Epithelial cell of prostate (primary cell): ENCODE results near the gene CRYGA.
"Not testable (repeated sequence)": the region's sequence is repeated elsewhere in the genome, so short reads cannot be mapped to it uniquely, and the experiment has no call there.

Experiments
- DNase-seq: peaks from one replicate; pipeline ENCODE4 v3.0.0-alpha.2; 2011; ENCODE audit warnings: low read depth, low spot score
- H3K27ac ChIP-seq: fragments of 450-650 bp; 2 replicates; pipeline ENCODE4 v1.5.1; 2017; ENCODE audit warnings: mild to moderate bottlenecking

CRYGA gene

DNA sequence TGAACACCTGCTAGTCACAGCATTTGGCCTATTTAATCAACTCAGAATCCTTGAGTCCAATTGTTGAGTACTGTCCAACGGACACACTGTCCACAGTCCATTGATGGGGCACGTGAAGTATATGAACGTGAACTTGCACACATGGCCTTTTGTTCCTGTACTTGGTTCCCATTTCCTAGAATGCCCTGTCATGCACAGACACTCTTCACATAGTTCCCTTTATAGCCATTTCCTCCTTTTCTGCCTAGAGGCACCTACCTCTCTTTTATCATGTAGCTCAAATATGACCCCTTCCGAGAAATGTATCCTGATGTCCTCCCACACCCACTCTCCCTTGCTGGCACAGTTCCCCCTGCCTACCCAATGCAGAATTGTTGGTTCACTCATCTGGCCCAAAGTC lies 8.7 kb upstream of the CRYGA start:
- no peak overlapping the region for H3K27ac ChIP-seq
- DNase-seq = no peak

DNA sequence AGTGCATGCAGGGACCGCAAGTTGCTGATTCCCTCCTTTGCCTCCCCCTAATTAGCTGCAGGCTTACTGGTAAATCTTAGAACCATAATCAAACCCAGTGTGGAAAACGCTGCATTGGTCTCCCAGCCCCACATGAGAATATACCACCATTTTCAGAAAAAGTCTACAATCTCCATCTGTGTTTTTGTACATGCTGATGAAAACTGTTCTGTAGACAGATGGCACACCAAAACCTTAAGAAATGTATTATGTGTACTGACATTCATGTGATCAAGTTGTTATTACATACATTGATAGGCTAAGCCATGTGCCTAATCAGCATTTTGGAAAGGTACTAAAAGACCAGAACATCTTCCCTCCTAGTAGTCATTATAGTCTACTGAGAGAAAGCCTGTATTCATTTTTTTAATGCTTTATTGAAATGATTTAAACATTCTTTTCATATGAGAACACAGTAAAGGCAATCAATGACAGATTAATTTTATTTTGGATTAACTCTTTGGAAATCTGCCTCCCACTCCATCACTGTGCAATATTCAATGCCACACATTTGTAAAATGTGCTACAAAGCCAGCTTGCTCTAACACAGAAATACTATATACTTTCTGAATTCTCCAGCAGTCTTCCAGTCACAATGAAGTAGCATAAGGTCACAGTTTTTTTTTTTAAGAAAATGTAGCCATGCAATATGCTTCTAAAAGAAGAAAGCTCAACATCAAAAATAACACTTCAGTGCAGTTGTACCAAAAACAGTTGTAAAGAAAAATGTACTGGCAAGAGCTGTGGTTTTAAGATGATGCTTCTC lies 1.8 kb upstream of the CRYGA start:
- no peak overlapping the region for H3K27ac ChIP-seq
- DNase-seq = no peak

DNA sequence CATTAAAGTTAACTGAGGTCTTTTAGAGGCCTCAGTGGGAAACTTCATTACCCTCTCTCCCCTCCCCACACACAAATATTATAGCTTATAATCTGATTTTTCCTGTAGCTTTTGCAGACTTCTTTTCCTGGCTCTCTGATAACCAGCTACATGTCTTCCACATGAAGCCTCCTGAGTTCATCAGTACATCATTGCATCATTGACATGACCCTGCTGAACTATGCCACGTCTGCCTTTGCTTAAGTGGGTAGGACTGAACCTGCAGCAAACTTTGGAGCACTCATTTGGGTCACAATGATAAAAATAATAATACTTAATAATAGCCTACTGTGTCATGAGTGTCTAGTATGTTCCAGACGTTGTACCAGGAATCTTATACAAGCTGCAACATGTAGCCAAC lies 7.0 kb downstream of the CRYGA start:
- no peak for DNase-seq
- no peak overlapping the region for H3K27ac ChIP-seq

DNA sequence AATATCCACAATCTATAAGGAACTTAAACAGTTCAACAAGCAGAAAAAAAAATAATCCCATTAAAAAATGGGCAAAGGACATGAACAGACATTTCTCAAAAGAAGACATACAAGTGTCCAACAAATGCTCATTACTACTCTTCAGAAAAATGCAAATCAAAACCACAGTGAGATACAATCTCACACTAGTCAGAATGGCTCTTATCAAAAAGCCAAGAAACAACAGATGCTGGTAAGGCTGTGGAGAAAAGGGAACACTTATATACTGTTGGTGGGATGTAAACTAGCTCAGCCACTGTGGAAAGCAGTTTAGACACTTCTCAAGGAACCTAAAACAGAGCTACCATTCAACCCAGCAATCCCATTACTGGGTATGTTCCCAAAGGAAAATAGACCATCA lies 10.2 kb downstream of the CRYGA start:
- no peak overlapping the region for H3K27ac ChIP-seq
- DNase-seq = no peak

DNA sequence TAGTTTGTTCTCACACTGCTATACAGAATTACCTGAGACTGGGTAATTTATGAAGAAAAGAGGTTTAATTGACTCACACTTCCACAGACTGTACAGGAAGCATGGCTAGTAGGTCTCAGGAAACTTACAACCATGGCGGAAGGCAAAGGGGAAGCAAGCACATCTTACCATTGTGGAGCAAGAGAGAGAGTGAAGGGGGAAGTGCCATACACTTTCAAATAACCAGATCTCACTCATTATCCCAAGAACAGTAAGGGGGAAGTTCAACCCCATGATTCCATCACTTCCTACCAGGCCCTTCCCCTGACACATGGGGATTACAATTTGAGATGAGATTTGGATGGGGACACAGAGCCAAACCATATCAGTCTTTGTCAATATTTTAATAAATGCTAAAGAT lies 12.4 kb downstream of the CRYGA start:
- DNase-seq = no peak
- H3K27ac ChIP-seq = no peak overlapping the region

DNA sequence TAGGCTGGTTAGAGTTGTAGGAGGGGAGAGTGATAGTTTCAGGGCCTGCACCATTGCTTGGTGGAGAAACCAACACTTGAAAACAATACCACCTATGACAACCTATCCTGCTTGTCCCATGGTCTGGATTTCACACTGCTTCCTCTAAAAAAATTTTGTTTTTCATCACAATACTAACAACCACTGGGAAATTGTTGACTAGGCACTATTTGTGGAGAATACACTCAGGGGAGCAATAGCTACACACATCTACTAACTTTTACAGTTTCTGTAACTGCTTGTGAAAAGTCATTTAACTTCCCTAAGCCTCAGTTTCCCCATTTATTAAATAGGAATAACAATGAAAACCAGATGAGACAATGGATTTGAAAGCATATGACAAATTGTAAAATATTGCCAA lies 13.3 kb downstream of the CRYGA start:
- no peak overlapping the region for H3K27ac ChIP-seq
- no peak for DNase-seq

DNA sequence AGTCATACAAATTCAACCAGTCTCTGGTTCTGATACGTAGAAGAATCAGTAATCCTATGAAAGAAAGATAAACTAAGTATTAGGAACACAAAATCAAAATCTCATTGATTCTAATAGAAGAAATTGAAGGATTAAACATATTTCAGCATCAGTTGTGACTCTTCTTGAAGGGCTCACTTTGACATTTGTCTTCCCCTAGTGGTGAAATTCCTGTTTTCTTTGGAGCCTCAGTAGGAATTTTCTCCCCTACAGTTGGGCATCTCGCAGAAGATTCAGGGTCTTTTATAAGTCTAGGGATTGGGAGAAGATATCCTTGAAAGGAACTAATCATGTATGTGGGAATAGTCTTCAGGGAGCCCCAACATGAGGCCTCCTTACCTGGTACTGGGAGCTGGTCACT lies 14.6 kb downstream of the CRYGA start:
- DNase-seq = no peak
- H3K27ac ChIP-seq = no peak overlapping the region

DNA sequence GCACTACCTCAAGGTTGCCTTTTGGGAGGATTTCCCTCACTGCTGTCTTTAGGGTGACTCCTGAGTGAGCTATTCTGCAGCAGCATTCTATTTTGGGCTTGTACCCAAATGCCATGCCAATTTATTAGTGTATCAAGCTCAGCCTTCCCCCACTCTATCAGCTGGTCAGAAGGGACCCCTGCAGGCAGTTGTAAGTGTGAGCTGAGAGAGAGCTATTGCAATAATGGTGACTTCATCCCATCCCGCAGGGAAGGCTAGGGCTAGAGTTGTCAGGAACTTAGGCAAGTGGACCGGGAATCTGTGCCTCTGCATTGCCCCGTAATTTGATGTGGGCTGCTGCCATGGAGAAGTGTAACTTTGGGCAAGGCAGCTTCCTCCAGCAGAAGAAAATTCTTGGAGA lies 15.6 kb downstream of the CRYGA start:
- DNase-seq = no peak
- H3K27ac ChIP-seq = no peak overlapping the region

DNA sequence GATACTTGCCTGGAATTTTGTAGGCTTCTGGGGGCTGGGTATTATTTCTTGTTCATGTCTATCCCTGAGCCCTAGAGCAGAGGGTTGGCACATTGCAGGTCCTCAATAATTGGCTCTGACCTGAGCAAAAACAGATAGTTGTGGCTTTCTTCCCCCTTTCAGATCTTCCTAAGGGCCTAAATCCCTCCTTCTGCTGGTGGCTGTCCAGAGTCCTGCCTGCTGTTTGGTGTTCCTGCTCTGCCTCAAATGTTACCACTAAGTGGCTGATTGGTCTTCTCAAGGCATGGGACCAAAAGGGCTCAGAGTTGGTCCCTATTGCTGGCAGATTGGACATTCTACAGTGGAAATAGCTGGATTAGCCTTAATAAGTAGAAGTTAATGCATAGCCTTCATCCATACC lies 16.4 kb downstream of the CRYGA start:
- DNase-seq = no peak
- H3K27ac ChIP-seq = no peak overlapping the region

DNA sequence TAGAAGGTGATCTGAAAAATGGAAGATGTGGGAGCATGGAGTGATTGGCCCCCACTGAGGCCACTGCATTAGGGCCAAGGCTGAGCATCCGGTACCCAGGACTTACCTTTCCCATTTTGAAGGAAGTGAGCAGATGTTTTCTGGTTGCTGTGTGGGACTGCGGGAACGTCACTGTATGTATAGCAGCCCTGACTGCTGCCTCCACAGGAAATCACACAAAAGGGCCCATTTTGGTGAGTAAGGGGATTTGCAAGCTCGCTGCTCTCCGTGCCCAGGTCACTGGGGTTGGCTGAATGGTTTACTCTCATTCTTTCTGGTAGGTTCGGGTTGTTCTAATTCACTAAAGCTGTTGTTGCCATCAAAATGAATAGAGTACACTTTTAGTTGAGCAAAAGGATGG lies 17.4 kb downstream of the CRYGA start, which contains the start of gene CRYGB:
Gene CRYGB (minus strand): TSS at position 153 of the 400 bp plus-strand sequence. CDS start 38 bp downstream, at position 115.
- DNase-seq = no peak
- H3K27ac ChIP-seq = no peak within 1 kb of the TSS

DNA sequence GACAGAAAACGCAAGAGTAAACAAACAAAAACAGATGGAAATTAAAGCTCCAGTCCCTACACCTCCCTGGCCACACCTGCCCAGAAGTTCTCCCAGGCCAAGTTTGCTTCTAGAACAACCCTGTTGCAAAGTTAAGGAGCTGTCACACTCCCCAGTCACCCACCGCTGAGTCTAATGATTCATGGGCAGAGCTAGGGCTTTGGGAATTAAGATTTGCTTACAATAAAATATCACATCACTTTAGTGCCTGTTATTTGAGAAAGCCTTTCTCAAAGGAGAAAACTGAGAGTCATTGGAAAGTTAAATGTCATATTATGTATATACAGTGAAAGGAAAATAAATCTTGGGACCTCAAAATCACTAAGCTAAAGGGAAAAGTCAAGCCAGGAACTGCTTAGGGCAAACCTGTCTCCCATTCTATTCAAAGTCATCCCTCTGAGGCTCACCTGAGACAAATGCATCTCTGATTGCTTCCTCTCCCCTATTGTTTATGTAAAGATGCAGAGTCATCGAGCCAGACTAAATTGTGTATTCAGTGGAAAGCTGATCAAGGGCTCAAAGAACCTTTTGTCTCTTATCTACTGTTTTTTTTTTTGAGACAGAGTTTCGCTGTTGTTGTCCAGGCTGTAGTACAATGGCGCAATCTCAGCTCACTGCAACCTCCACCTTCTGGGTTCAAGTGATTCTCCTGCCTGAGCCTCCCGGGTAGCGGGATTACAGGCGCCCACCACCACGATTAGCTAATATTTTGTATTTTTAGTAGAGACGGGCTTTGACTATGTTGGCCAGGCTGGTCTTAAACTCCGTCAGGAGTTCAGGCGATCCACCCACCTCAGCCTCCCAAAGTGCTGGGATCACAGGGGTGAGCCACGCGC lies 20.2 kb downstream of the CRYGA start:
- DNase-seq = no peak
- H3K27ac ChIP-seq = no peak overlapping the region

DNA sequence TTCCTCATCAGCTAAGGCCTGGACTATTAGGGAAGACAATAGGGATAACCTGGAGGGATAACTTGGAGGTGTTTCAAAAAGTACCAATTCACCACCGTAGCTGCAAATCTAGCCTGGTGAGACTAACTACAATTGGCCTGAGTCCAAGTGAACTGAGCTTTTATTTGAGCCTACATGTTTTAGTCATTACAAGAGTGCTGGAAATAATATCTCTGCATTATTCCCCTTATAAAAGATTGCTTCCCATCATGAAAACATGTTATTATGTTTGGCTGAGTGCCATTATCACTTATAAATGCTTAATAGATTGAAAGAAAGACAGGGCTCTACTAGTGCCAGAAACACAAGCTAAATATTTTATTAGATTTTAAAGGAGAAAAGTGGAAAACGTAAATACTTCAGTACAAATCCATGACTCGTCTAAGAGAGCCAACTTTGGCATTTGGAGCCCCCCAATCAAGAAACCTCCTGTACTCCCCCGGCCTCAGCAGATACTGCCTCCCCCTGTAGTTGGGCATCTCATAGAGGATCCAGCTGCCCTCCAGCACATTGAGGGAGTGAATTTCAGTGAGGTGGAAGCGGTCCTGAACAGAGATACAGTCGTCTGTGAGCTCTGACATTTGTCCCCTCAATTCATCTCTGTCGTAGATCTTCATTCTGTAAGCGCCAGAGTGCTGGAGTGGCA lies 21.0 kb downstream of the CRYGA start:
- H3K27ac ChIP-seq = no peak overlapping the region
- no peak for DNase-seq

DNA sequence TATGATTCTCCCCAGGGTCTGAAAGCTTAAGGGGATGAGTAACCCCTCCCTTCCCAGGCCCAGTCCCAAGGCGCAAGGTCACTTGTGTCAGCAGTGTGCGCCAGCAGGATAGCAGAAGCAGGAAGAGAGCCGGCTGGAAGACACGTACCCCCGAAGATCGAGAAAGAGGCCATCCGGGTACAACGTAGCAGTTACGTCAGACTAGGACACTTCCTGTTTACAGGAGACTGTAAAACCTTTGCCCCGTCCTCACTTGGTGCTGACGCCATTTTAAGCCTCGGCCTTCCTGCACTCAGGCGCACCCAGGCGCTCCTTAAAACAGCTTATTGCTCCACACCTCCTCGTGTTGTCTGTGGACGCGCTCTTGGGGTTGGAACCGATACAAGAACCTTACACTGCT lies 23.9 kb downstream of the CRYGA start:
- no peak overlapping the region for H3K27ac ChIP-seq
- DNase-seq = no peak

DNA sequence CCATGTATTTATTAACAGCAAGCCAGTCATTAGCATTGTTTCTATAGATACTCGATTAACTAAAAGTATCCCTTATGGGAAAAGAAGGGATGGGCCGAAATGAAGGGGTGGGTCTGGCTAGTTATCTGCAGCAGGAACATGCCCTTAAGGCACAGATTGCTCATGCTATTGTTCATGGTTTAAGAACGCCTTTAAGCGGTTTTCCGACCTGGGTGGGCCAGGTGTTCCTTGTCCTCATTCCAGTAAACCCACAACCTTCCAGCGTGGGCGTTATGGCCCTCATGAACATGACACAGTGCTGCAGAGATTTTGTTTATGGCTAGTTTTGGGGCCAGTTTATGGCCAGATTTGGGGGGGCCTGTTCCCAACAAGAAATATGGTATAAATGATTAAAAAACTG lies 25.1 kb downstream of the CRYGA start:
- not testable (repeated sequence) for DNase-seq, H3K27ac ChIP-seq

DNA sequence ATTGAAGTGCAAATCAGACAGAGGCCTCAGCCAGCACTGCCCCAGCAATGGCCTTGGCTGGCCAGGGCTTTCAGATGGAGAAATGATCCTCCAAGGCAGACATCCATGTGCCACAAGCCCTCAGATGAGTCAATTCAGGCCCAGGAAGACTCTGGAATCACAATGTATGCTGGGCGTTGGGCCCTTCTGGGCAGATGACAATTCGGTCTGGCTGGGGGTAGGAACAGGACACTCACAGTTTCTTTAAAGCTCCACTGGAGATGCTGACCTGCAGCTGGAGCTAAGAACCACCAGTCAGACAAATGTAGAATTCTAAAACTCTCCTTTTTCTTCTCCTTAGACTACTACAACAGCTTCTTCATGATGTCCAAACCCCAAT lies 26.7 kb downstream of the CRYGA start:
- H3K27ac ChIP-seq = no peak overlapping the region
- no peak for DNase-seq

DNA sequence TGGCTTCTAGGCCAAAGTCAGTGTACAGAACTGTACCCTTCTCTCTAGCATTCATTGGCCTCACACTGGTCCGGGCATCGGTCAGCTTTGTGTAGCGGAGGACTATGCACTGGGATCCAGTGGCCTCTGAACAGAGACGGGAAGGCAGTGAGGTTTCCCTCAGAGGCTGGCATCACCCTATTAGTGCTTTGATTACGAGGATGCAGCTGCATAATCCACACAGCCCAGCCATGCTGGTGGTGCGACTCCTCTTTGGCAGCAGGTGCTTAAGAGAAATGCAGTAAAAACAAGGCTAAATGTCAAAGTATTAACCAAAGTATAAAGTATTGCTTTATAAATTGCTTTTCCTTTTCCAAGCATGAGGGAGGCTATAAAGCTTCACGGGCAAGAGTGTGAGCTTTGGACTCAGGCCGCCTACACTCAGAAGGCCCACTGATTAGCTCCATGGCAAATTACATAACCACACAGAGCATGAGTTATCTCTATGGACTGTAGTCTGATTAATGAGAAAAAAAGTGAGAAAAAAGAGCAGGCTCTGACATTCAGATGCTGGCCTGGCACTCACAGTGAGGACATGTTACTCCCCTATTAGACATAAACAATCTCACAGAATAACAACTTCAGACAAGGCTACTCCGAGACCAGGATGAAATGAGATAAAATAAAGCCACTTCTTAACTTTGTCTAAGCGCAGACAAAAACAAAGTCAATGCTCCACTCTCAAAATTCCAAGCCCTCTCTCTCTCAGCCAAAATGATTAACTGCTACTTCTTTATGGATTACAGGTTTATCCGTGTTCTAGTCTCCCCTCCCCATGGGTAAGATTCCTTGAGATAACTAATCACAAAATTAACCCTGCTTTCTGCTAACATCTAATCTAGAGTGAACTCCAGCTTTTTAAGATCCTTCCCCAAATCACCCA lies 27.3 kb downstream of the CRYGA start:
- no peak overlapping the region for H3K27ac ChIP-seq
- no peak for DNase-seq

DNA sequence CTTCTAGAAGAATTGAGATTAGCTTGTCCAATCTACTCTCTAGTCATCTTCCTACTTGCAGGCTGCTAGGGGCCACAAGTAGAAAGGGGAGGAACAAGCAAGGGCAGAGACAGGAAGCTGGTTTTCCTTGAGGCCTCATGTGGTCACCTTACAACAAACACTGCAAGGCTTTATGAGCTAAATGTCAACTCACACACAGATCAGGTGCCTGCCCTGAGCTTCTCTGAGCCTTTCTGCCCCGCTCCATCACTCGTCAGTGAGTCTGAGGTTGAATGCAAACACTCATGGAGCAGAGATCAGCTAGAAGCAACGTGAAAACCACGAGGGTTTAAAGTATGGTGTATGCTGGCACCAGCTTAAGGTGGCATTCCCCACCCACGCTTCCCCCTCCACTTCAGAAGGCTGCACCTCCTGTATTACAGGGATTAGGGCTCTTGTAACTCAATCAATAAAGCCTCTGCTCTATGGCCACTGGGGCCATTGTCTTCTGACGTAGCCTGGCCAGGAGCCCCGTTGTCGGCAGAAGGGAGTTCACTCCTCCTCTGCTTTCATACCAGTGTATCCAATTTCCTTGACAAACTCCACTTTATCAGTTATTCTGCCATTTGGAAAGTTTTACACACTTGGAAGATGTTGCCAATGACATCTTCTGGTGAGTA lies 28.3 kb downstream of the CRYGA start:
- DNase-seq = no peak

DNA sequence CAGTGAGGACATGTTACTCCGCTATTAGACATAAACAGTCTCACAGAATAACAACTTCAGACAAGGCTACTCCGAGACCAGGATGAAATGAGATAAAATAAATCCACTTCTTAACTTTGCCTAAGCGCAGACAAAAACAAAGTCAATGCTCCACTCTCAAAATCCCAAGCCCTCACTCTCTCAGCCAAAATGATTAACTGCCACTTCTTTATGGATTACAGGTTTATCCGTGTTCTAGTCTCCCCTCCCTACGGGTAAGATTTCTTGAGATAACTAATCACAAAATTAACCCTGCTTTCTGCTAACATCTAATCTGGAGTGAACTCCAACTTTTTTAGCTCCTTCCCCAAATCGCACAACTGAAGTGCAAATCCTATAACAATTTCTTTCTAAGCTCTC lies 32.7 kb downstream of the CRYGA start:
- DNase-seq = no peak
- no peak overlapping the region for H3K27ac ChIP-seq

More for the DNA sequence above, 28.3 kb downstream of the CRYGA start:
- H3K27ac ChIP-seq = no peak overlapping the region
